Stimulated activated CD8-positive, alpha-beta memory T cell treated with anti-CD3 and anti-CD28 coated beads, Interleukin-15, amount 100 ng/mL, for 24 hours (primary cell): Measurements from ENCODE around the gene MMP11.

ENCODE experiments used
- DNase-seq: peaks from one replicate; pipeline ENCODE4 v3.0.0-alpha.2; 2020; ENCODE audit warnings: low read depth

MMP11 gene

DNA sequence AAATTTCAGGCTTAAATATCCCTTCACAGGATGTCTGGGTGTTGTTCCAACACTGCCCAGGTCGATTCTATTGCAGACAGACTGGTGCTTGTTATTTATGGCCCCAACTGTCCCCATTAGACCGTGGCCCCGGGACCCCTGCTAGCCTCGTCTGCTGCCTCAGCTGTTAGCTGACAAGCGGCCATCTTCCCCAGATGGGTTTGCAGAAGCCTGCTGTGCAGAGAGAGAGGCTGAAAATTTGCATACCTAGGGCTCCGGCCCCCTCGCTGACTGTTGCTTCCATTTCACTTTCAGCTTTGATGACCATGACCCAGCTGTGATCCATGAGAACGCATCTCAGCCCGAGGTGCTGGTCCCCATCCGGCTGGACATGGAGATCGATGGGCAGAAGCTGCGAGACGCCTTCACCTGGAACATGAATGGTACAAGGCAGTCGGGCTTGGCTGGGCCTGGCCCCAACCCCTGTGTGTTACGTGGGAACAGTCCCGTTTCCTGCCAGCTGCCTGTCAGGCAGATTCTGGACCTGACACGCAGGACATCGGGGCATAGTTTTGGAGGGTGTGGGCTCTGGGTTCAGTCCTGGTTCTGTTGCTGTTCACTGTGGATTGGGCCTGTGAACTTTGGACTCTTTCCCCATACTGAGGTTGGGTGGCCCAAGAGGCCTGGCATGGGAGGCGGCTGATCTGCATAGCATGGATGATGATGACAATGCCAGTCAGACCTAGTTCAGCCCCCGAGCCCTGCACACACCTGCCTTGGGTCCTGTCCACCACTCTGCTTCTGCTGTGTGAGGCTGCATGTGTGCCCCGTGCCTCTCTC, 30.6 kb downstream of the MMP11 start:
- DNase-seq = no peak

GRCh38 chr22:23804781-23805291, 32.2 kb downstream of the MMP11 start:
- no peak for DNase-seq

GRCh38 chr22:23806837-23807236, 34.2 kb downstream of the MMP11 start:
- no peak for DNase-seq

DNA sequence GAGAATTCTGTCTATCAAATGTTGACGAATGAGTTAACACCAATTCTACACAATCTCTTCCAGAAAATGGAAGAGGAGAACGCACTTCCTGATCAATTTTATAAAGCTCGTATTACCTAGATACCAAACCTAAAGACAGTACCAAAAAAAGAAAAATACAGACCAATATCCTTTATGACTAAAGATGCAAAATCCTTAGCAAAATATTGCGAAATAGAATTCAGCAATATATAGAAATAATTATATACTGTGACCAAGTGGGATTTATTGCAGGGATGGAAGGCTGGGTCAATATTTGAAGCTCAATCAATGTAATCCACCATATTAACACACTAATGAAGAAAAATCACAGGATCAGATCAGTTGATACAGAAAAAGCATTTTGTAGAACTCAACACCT, 39.7 kb downstream of the MMP11 start:
- DNase-seq = no peak

- DNase-seq = no peak
These were observed 43.0 kb downstream of the MMP11 start for GRCh38 chr22:23815541-23816155.

- DNase-seq = no peak
These were observed 43.7 kb downstream of the MMP11 start for GRCh38 chr22:23816156-23816976.

DNA sequence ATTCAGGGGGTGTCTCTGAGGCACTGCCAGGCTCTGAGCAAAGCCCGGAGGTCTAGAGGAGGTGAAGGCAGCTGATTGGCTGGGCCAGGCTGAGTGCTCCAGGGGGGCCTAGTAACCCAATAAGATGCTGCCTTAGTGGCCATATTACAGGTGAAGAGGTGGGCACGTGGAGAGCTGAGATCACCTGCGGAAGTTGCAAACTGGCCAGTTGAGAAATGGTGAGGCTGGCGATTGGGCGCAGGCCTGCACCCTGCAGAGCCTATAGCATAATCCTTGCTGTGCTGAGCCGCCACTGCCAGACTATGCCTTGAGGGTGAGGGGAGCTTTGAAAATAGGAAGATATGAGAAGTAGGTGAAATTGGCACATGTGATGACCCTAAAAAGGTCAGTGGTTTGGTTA, 44.5 kb downstream of the MMP11 start:
- no peak for DNase-seq

DNA sequence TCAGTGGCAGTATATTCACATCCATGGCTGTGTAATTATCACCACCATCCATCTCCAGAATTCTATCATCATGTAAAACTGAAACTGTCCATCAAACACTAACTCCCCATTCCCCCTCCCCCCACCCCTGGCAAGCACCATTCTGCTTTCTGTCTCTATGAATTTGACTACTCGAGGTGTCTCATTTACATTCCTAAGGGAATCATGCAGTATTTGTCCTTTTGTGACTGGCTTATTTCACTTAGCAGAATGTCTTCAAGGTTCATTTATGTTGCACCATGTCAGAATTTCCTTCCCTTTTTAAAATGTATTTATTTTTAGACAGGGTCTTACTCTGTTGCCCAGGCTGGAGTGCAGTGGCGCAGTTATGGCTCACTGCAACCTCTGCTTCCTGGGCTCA, 45.9 kb downstream of the MMP11 start:
- DNase-seq = no peak

- no peak for DNase-seq
These were observed 48.1 kb downstream of the MMP11 start for GRCh38 chr22:23820748-23821211.

- no peak for DNase-seq
These were observed 49.5 kb downstream of the MMP11 start for GRCh38 chr22:23822101-23822671.

DNA sequence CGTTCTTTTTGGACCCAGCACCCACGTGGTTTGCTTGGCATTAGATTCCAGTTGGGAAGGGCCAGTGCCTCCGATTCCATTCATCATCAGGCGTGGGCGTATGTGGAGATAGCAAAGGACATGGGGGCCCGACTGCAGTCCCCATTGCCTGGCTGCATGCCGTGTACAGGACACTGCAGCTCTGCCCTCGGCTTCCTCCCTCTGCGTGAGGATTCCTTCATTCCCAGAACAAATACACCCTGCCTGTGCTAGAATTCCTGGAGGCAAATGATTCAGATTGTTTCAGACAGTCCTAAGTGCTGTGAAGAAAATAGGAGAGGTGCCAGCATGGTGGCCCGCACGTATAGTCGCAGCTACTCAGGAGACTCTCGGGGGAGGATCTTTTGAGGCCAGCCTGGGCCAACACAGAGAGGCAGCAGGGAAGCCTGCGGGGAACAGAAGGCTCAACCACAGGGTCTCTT, 50.7 kb downstream of the MMP11 start:
- DNase-seq = no peak

- DNase-seq = no peak
These were observed 52.0 kb downstream of the MMP11 start for GRCh38 chr22:23824476-23825245.

- no peak for DNase-seq
These were observed 52.7 kb downstream of the MMP11 start for GRCh38 chr22:23825246-23825905.

GRCh38 chr22:23826510-23827350, 54.1 kb downstream of the MMP11 start:
- no peak for DNase-seq

GRCh38 chr22:23827351-23827995, 54.8 kb downstream of the MMP11 start:
- no peak for DNase-seq

- no peak for DNase-seq
These were observed 56.4 kb downstream of the MMP11 start for GRCh38 chr22:23828800-23829680.

GRCh38 chr22:23829845-23830372, 57.3 kb downstream of the MMP11 start:
- DNase-seq = no peak

GRCh38 chr22:23831261-23831660, 58.6 kb downstream of the MMP11 start:
- DNase-seq = no peak
